Stimulated activated CD4-positive, alpha-beta T cell treated with anti-CD3 and anti-CD28 coated beads, Interleukin-1b, Interleukin-23, amount 100 ng/mL, for 4 hours (primary cell): ENCODE measurements around the gene ECI1.
"Not testable (repeated sequence)": the region's sequence is repeated elsewhere in the genome, so short reads cannot be mapped to it uniquely, and the experiment has no call there.

ENCODE experiments used
- DNase-seq, 2 donors: peaks; one replicate each; pipeline ENCODE4 v3.0.0-alpha.2; 2020; ENCODE audit warnings: low read depth in 2 of 2

ECI1 gene

DNA sequence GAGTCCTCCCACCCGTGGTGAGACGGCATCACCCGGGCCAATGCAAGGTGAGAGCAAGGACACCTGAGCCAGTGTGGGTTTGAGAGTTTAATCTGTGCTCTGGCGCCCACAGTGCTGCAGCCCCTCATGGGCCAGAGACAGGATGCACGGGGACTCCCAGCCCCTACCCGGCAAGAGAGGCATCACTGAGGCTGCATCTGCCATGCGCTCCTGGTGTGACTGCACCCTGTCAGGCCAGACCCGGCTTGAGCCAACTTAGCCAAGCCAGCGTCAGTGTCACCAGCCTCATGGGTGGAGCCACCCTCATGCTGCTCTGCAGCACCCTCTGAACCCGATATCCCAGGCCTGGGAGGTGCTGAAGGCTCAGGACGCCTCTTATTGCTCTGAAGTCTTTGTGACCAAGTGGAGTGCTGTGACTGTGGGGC lies 39.5 kb downstream of the ECI1 start:
- DNase-seq = no peak

DNA sequence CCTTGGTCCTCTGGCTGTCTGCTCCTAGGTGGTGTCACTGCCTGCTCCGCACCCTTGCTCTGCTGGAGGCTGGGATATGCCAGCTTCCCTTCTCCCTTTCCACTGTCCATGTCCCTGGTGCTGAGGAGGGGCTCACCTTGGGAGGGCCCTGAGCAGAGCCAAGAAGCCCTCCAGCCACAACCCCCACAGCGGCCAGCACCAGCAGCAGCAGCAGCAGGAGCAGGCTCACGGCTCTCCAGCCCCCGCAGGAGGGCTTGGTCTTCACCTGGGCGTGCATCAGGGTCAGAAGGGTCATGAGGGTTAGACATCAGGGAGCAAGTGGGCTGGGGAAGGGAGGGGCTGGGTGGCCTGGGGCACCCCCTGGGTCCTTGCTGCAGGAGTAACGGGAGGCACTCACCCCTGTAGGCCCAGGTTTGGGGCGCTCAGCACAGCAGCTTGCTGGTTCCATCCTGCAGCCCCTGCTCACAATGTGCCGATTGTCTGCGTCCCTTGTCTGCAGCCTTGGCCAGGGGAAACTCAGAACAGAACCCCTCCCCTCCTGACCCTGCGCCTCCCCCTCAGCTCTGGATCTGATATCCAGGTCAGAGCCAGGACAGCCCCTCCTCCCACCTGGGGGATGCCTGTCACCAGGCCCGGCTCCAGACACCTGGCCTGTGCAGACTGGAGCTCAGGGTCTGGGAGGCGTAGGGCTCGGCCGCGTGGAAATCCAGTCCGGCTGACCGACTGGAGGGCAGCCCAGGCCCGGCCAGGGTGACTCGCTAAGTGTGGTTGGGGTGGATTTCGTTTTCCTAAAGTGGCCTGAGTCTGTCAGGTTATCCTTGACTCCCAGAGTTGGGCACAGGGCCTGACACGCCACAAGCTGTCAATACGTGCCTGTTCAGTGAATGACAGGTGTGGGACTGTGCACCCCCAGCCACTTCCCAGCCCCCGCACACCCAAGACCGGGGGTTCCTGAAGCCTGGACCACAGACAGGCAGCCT lies 40.7 kb downstream of the ECI1 start, which contains the start of gene BRICD5:
Gene BRICD5 (minus strand): TSS at position 478 of the 980 bp plus-strand sequence. CDS start 30 bp downstream, at position 448.
- no peak for DNase-seq

DNA sequence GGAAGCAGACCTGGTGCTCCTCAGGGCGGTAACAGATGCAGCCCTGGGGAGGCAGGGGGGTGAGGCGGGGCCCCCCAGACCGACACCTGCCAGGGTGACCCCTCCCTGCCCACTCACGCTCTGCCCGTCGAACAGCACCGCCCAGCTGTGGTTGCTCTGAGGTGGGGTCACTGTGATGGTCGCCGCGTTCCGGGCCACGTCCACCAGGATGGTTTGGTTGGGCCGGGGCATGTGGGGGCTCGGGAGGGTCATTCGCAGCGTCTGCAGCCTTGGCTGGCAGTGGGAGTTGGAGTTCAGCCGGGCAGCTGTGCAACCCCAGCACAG lies 41.4 kb downstream of the ECI1 start:
- DNase-seq = no peak

DNA sequence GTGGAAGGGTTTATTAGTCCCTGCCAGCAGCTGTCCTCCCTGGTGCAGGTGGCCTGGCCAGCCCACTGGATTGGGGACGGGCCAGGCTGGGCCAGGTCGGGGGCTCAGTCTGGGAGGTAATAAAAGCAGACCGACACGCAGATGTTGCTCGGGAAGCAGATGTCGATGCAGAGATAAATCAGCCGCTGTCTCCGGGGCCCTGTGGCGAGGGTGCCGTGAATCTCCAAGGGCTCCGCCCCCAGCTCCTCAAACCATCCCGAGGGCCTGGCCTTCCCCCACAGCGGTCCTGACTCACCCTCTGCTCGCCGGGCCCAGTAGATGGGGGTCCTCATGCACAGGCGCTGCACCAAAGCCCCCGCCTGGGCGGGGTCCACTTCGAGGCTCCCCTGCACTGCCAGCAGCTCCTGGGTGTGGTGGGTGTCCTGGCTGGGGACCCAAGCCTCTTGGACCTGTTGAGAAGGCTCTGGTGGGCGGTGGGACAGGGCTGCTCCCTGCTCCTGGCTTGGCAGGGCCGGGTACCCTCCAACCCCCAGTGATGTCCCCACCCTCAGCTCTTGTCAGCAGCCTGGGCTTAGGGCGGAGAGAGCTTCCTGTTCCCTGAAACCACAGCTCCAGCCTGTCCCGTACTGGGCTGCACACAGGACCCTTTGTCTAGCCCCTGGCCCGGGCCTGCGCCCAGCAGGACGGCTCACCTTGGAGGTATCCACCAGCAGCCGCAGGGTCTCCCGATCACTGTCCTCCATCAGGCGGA lies 42.0 kb downstream of the ECI1 start:
- no peak for DNase-seq

DNA sequence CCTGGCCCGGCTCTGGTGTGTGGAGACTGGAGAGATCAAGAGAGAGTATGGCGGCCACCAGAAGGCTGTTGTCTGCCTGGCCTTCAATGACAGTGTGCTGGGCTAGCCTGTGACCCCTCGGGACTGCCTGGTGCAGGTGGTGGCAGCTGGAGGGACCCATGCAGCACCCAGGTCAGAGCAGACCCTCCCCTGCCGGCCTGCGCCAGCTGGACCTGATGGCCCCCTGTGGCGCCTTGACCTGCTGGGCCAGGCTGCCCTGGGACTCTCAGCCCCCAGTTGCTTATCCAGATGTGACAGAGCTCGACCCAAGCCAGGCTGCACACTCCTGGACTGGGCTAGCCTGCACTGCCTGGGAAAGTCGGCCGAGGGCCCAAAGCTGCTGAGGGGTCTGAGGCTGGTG lies 42.6 kb downstream of the ECI1 start:
- DNase-seq = no peak

DNA sequence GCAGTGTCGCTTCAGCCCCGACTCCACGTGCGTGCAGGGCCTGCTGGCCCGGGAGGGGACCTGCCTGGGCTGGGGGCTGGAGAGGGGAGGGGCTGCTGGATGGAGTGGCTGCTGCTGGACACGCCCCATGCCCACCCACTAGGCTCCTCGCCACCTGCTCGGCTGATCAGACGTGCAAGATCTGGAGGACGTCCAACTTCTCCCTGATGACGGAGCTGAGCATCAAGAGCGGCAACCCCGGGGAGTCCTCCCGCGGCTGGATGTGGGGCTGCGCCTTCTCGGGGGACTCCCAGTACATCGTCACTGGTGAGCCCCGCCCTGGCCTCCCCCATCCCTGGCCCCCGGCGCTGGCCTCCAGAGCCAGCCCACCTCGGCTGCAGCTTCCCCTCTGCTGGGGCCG lies 43.1 kb downstream of the ECI1 start:
- no peak for DNase-seq

DNA sequence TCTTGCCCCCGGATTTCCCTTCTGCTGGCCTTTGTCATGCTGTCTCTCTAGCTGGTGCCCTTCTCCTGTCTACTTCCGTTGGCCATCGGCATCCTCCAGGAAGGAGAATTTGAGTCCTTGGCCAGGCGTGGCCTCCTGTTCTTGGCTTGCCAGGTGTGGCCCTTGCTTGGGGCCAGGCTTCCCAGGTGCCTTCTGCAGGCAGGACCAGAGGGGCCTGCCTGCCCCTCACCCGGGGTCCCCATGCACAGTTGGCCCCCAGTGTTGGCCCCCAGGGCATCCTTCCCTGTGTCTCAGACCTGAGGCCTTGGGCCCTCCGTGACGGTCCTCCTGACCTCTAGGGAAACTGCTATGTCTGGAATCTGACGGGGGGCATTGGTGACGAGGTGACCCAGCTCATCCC lies 43.5 kb downstream of the ECI1 start:
- no peak for DNase-seq

DNA sequence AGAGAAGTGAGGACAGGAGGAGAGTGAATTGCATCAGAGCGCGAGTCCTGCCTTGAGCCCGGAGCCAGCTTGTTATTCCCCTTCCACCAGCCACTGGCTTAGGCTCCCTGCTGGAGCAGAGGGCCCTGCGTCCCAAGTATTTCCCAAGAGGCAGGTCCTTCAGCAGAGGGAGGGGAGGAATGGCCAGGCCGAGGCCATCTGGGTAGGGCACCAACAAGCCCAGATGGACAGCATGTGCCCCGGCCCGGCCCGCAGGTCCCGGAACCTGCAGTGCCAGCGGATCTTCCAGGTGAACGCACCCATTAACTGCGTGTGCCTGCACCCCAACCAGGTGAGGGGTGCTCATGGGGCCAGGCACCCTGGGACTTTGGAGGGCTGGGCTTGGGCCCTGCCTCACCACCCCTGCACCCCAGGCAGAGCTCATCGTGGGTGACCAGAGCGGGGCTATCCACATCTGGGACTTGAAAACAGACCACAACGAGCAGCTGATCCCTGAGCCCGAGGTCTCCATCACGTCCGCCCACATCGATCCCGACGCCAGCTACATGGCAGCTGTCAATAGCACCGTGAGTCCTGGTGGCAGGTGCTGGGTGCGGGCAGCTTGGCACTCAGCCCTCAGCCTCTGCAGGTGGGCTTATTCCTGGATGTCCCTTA lies 44.5 kb downstream of the ECI1 start:
- DNase-seq = no peak

DNA sequence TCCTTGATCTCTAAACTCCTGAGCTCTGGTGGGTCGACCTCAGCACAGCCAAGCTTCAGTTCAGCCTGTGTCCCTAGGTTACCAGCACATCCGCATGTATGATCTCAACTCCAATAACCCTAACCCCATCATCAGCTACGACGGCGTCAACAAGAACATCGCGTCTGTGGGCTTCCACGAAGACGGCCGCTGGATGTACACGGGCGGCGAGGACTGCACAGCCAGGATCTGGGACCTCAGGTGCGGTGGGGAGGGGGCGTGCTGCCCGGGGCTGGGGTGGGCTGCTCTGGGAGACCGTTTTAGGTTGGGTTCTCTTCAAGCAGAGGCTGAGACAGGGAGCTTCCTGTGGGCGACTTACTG lies 45.0 kb downstream of the ECI1 start:
- no peak for DNase-seq

DNA sequence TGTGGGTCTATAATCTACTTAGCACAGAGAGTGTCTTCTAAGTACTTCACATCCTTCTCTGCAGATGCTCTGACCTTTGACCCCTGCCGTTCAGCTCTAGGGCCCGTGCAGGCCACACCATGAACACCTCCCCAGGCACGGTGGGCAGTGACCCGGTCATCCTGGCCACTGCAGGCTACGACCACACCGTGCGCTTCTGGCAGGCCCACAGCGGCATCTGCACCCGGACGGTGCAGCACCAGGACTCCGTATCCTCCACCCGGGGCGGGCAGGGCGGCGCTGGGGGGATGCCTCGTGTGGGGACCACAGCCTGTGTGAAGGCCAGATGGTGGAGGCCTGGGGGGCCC lies 45.4 kb downstream of the ECI1 start:
- no peak for DNase-seq

DNA sequence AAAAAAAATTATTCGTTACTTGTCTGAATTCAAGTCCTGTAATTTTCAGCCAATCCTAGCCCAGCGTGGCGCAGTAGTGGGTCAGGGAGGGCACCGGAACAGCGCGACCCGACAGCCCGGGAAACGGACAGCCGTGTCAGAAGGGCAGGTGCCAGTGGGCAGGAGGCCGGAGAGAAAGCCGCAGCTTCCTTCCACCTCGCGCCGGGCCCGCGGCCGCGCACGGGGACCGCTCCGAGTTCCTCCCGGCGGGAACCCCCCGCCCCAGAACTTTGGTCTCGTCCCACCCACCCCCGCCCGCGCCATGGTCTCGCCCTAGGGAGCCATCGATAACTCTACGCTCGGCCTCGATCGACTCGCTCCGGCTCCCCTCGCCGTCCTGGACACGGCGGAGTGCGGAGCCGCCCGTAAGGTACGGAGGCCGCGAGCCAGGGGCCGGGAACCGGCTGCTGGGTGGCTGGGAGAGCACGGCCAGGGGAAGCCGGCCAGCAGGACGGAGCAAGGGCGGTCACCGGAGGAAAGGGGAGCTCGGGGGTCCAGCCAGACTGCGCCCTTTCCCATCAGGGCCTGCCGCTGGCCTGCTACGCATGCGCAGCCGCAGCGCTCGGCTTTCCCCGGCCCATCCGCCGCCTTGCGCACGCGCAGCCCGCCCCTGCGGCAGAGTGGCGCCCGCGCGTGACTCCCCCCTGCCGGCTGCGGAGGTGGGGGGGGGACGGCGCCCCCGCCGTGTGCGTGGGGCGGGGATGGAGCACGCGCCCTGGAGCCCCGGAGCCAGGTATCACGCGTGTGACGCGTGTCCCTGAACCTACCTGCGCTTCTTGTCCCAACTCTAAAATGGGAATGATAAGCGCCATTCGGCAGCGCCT lies 46.1 kb downstream of the ECI1 start, which contains the start of gene MLST8:
Gene MLST8 (plus strand): TSS at position 351 of the 863 bp plus-strand sequence. CDS start 632 bp downstream, outside the sequence.
- peak; percentile 89 to 91 for DNase-seq

DNA sequence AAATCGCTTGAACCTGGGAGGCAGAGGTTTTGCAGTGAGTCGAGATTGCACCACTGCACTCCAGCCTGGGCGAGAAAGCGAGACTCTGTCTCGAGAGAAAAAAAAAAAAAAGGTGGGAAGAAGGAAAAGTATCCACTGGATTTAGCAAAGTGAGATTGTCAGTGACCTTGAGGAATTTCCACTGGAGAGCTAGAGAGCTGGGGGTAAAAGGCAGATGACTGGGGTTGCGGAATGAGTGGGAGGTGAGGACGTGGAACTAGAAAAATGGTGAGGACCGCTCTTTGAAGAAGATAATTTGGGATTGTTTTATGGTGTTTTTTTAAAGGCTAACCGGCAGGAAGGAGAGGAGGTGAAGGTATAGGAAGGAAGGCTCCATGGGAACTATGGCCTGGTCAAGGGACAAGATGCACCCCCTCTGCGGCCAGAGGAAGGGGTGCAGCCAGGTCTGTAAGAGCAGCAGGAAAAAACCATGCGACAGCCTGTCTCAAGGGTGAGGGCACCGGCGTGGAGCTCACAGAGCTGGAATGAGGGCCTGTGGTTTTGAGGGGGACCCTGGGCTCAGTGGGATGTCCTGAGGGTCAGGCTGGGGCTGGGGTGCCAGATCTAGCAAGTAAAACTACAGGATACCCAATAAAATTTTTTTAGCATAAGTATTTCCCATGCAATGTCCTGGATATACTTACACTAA lies 46.8 kb downstream of the ECI1 start:
- DNase-seq = no peak

DNA sequence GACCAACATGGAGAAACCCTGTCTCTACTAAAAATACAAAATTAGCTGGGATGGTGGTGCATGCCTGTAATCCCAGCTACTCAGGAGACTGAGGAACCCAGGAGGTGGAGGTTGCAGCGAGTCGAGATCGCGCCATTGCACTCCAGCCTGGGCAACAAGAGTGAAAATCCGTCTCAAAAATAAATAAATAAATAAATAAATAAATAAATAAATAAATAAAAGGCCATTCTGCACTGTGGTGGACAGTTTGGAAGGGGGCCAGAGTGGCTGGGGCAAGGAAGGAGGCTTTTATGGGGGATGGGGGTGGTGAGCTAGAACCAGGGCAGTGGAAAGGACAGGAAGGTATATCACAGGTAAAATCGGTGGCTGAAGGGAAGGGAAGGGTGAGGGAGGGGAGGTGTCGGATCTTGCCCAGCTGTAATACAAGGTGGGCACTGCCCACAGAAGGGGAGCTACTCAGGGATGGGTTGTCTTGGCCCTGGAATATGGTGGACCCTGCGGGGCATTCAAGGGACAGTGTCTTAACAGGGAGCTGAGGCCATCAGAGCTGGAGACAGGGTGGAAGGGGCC lies 48.2 kb downstream of the ECI1 start:
- not testable (repeated sequence) for DNase-seq

DNA sequence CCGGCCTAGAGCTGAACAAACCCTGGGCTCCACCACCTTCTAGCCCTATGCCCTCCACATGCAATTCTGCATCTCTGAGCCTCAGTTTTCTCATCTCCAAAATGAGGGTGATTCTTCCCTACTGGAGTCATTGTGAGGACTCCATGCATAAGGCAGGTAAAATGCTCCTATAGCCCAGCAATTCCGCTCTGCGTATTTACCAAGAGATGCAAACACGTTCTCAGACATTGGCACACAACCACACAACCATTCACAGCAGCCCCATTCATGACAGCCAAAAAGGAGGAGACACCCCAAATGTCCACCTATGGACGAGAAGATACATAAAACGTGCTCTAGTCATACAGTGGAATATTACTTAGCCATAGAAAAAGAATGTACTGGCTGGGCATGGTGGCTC lies 51.1 kb downstream of the ECI1 start:
- no peak for DNase-seq

DNA sequence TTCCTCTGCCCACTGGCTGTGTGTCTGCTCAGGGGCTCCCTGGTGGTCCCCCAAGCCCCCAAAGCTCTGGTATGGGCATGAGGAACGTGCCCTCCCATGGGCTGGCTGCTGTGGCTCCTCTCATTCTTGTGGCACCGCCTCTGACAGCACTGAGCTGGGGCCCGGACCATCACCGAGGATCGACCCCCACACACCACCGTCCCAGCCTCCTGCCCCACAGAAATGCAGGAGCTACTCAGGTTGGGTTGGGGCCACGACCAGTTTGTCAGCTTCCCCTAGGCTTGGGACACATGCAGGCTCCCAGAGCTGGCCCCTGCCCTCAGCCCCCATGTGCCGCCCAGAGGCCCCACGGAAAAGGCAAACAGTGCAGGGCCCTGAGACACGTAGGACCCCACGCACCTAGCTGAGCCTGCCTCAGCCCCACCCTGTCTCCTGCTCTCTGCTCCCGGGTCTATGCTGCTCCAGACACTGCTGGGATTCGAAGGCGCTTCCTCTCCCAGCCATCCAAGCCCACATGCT lies 51.7 kb downstream of the ECI1 start:
- DNase-seq = no peak

DNA sequence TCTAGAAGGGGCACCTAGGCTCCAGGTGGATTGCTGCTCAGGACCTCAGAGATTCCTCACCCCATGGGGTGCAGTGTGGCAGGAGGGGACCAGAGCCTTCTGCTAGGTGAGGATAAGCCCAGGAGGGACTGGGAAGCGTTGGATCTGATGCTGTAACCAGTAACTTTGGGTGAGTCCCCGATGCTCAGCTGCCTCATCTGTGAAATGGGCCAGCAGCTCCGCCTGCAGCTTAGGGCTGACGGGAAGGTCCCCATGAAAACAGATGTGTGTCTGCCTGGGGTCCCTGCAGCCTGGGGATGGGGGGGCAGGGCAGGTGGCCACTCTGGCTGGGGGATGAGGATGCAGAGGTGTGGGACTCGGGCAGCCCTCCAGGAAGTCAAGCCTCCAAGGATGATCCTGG lies 52.3 kb downstream of the ECI1 start:
- no peak for DNase-seq

DNA sequence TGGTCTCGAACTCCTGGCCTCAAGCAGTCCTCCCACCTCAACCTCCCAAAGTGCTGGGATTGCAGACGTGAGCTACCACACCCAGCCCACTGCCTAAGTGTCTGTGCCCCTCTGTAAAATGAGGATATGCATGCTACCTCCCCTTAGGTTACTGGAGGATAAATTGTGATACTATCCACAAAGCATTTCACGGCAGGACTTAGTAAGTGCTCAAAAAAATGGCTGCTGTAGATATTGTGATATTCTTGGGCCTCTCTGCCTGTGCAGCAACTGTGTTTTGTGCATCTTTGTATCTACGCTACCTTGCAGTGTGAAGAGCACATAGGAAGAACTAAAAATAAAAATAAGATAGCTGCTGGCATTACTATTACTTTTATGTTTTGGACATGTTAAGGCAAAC lies 53.1 kb downstream of the ECI1 start:
- no peak for DNase-seq

DNA sequence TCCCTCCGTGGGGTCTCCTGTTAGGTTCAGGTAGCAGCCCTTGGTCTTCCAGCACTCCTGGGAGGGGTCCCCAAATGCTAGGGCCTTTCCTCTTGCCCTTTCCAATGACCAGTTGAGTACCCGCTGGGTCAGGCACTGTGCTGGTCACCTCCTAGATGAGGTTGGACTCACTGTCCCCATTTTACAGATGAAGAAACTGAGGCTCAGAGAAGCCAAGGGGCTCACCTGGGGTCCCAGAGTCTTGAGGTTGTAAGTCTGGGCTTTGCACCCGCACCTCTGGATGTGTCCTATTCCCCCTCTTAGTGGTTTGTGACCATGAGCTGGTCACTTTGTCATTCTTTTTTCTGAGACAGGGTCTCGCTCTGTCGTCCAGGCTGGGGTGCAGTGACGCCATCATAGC lies 53.6 kb downstream of the ECI1 start:
- no peak for DNase-seq

DNA sequence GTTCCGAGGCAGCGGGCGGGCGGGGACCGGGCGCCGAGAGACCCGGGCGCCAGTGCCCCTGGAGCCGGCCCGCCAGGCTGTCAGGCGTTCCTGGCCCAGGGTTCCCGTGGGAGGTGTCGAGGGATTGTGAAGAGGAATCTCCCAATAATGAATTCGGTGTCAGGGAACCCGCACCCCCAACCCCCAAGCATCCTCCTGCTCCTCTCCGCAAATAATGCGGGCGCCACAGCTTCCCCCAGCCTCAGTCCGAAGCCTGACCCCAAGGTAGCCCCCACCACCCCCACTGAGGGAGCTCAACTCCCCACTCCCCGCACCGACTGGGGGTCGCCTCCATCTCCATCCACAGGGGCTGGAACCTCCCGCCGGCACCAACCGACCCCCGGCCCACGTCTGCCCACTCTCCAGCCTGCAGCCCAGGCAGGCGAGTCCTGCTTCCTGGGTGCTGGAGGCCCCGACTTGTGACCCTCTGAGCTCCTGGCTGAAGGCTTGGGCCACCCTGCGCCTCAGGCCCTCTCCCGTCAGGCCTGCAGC lies 54.3 kb downstream of the ECI1 start:
- DNase-seq = no peak
